Measurements from ENCODE around the gene PSMA3.
A peak's percentile ranks its signal among the peaks of the same experiment; 100 is the strongest.

The PSMA3 gene

DNA sequence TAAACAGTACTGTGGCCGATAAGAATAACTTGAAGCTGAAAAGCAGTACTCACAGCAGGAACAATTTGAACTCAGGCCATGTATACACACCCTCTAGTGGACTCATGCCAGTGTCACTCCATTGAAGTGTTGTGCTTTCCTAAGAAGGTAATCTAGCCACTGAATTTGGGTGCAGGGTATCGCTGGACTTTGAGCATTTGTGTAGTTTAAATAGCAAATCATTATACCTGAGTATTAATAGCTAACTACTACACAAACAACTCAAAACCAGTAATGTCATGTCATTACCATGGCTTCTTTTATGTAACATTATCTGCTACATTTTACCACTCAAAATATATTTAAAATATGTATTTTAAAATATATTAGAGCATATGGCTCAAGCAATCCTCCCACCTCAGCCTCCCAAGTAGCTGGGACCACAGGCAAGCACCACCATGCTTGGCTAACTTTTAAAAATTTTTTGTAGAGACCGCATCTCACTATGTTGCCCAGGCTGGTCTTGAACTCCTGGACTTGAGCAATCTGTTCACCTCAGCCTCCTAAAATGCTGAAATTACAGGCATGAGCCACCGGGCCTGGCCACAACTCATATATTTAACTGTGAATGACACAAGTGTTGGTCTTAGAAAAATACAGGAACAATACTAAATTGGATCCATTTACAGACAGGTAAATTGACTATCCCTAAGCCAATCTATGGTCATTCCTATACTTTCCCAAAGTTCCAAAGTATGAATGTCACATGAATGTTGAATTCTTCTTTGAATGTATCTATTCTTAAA is 28.1 kb downstream of the PSMA3 start:
- DNase-seq: no peak

DNA sequence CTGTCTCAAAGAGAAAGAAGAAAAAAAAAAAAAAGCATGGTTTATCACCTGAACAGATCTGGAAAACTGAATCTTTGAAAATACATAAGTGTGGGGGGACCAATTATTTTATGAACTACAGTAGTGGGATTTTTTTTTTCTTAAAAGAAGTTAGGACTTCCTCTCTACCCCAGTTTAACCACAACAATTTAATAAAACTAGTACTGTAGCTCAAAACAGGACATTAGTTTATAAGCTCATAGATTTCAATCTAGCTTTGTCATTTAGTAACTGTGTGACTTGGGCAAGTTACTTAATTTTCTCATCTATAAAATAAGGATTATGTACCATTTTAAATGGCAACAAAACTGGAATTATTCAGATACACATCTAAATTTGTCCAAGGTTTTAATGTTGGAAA is 30.2 kb downstream of the PSMA3 start:
- no peak for DNase-seq

DNA sequence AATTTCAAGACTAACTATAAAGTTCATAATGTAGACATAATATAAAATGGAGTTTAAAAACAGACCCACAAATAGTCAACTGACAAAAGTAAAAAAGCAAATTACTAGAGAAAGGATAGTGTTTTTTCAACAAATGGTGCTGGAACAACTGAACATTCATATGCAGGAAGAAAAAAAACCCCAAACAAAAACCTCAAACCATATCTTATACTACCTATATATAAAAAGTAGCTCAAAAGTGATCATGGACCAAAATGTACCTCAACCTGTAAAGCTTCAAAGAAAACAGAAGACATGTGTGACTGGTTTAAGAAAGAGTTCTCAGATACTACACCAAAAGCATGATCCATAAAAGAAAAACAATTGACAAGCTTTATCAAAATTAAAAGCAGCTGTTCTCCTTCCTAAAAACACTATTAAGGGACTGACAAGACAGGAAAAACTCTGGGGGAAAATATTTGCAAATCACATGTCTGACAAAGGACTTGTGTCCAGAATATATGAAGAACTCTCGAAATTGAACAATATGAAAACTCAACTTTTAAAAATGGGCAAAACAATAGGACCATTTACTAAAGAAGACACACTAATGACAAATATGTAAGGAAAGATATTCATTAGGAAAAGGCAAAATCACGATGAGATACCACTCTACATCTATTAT is 31.0 kb downstream of the PSMA3 start:
- DNase-seq: peak; percentile 13

DNA sequence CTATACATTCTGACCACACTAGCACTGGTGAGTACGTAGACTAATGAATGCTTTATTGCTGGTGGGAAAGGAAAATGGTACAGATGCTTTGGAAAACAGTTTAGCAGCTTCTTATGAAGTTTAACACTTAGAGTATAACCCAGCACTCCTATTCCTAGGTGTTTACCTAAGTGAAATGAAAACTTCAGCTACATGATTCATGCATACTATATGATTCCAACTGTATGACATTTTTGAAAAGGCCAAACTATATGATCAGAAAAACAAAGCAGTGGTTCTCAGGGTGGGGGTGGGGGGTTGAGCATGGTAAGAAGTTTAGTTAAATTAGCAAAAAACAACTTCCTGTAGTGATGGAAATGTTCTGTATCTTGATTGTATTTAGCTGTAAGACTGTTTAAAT is 31.6 kb downstream of the PSMA3 start:
- DNase-seq: no peak

DNA sequence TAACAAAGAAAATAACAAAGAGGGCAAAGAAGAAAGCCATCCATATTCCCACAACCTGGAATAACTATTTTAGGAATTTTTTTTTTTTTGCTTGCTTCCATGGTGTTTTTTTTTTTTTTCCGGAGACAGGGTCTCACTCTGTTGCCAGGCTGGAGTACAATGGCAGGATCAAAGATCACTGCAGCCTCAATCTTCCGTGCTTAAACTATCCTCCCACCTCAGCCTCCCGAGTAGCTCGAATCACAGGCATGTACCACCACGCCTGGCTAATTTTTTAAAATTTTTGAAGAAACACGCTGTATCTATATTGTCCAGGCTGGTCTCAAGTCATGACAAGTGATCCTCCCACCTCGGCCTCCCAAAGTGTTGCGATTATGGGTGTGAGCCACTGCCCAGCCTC is 33.5 kb downstream of the PSMA3 start:
- no peak for DNase-seq

DNA sequence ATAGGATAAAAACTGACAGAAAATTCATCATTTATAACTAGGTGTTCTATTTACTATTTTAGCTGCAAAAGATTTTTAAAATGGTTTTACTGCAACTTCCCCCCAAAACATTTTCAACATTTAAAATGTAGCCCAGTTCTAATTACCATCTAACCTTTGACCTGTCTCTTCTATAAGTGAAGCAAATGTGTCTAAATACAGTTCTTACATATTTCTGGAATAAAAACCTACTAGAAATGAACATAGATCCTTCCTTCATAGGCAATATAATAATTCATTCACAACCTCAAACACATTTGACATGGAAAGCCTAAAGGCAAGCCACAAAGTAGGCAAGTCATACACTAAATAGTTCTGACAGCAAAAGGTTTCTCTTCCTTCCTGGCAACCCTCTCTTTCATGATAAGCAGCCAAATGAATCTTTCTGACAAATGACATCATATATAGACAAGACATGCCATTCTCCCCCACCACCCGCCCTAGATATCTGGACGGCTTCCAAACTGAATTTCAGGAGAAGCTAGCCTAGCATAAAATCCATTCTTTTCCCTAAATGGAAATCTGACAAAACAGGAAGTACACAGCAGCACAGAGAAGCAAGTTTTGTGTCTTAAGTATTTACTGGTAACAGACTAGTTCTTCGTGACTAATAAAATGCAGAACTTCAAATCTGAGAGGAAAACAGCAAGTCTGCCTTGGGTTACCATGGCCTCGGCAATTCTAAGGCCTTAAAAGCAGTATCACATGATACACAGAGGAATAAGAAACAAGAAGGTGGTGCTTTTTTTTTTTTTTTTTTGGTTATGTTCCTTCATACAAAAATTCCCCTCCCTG is 36.5 kb downstream of the PSMA3 start:
- DNase-seq: peak; percentile 51

DNA sequence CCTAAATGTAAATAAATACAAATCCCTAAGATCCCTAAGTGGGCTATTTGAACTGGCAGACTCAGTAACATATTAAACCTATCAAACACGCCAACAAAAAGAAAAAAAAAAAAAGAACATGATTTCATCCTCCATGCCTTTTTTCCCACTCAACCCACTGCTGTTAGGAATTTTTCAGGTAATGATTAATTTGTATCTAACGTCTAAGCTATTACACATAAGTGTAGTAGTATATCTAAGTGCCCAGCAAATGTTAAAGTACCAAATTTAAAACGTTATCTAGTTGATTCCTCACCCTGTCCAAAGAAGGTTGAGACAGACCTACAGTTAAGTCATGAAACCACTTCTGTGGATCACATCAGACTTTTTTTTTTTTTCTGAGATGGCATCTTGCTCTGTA is 37.3 kb downstream of the PSMA3 start:
- DNase-seq: no peak

DNA sequence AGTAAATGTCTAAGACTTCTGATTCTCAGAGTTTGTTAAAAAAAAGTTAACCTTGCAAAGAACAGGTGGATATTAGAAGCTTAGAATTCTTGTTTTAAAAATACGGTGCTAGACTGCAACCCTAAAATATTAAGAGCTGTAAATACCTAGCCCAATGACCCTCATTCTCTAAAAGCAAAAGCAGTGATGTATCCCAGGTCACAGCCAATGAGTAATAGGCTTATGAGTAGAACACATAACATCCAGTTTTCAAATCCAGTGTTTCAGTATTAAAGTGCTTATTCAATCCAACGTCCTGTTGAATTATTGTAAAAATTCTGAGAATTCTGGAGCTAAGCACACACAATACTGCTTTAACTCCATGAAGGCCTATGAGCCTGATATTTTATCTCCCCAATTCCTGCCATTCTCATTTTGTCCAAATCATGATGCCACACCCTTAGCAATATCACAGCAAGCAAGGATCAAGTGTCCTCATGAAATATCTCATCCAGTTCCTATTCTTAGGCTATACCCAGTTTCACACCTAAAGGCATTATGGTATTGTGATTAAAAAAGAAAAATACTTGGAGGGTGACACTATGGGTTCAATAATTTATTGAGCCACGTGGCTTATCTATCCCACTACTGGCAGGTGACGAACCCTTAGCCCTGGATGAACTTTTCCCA is 38.4 kb downstream of the PSMA3 start:
- no peak for DNase-seq

DNA sequence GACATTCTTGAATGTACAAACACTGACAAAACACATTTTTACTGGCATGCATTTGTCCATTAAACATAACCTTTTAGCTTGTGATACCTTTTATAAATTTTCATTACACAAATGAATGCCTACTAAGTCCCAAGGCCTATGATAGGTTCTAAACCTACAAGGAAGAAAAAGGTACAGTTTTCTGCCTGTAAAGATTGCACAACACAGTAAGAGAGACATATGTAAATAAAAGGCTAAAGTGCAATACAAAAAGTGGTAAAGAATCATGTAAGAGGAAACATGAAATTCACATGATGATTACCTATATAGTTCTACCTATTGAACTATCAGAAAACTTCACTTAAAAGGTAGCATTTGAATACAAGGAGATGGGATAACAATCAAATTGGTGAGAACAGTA is 39.1 kb downstream of the PSMA3 start:
- DNase-seq: no peak

DNA sequence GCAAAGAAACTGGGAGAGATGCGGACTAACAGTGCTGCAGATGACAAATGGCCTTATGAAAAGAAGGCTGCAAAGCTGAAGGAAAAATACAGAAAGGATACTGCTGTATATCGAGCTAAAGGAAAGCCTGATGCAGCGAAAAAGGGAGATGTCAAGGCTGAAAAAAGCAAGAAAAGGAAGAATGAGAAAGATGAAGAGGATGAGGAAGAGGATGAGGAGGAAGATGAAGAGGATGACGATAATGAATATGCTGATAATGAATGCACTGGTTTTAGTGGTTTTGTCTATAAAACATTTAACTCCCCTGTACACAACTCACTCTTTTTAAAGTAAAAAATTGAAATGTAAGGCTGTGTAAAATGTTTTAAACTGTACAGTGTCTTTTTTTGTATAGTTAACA is 40.5 kb downstream of the PSMA3 start:
- no peak for DNase-seq

DNA sequence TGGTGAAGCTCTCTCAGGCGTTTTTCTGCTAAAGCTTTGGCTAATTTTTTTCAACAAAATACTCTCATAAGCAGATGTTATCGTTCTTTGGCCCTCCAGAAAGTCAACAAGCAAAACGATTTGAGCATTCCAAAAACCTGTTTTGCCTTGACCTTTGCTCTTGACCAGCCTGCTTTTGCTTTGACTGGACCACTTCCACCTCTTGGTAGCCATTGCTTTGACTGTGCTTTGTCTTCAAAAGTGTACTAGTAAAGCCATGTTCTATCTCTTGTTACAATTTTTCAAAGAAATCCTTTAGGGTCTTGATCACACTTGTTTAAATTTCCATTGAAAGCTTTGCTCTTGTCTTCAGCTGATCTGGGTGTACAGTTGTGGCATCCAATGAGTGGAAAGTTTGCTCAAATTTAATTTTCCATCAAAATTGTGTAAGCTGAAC is 43.0 kb downstream of the PSMA3 start:
- DNase-seq: no peak

DNA sequence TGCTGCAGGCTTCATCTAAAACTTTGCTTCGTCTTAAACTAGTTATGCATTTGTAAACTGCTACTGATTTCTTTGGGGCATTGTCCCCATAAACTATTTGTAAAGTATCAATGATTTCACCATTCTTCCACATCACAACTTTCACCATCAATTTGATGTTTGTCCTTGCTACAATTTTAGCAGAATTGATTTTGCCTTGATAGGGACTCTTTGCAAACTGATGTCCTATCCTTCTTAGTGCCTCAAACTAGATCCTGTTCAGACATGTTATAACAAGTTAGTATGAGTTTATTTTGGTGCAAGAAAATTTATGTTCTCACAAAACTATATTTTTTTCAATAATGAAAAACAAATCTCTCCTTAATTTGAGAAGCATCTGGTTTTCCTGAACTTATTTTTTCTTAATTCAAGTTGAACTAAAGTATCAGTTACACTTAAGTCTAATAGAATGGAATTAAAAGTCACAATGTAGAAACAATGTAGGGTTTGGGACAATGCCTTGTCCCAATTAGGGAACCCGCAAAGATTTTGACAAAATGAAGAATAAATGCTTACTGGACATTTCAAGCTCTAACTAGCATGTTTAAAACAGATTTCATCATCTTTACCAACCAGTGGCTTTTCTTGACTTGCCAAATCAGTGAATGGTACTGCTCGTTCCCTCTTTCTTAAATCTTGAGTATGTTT is 43.6 kb downstream of the PSMA3 start:
- DNase-seq: no peak

DNA sequence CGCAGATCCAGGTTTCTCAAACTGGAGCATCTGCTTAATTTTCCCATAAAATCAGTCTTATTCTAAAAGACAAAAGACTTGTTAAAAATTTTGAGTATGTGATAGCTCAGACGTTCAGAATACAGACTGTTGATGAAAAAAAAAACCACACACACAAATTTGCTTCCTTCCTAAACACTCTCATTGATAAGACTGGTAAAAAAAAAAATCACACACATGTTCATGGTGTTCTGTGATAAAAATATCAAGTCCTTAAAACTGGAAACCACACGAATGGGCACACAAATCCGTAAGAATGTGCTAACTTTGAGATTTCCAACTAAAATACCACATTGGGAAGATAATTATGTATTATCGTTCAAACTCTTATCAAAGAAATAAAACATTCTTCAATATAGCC is 47.0 kb downstream of the PSMA3 start:
- no peak for DNase-seq

DNA sequence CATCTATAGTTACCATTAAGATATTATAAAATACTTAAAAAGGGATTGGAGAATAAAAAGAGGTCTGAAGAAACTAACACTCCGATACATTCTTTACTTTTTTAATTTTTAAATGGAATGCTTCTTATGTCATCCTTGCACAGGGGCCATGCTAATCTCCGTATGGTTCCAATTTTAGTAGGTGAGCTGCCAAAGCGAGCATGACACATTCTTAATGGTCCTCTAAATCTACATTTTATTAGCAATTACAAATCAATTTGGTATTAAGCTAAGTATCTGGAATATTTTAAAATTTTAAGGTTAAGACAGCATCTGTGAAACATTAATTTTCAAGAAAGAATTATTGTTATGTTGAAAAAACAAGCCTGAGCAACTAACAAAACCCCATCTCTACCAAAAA is 47.5 kb downstream of the PSMA3 start:
- no peak for DNase-seq

DNA sequence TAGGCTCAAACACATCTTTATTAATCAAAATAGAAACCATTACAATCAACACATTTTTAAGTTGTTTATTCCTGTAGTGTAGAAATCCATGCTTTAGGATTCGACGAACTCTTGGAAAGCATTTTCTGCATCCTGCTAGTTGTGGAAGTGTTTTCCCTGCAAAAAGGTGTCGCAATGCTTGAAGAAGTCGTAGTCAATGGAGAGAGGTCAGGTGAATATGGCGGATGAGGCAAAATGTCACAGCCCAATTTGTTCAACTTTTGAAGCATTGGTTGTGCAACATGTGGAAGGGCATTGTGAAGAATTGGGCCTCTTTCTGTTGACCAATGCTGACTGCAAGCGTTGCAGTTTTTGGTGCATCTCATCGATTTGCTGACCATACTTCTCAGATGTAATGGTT is 49.6 kb downstream of the PSMA3 start:
- no peak for DNase-seq

DNA sequence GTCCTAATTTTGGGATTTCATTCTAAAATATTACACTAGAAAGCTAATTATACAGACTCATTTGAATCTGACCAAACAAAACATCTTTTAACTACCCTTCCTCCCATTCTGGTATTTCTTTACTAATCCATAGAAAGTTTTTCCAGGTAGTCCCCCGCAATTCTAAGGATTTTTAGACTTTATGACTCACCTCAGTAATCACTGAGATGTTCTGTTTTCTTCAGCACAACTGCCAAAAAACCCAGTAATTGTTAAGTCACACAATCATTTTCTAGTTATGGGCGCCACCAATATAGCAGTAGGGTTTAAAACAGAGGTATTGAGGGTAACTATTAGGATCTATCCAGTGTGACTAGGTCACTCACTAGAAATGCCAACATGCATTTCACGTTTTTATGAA is 52.1 kb downstream of the PSMA3 start:
- DNase-seq: peak; percentile 10

DNA sequence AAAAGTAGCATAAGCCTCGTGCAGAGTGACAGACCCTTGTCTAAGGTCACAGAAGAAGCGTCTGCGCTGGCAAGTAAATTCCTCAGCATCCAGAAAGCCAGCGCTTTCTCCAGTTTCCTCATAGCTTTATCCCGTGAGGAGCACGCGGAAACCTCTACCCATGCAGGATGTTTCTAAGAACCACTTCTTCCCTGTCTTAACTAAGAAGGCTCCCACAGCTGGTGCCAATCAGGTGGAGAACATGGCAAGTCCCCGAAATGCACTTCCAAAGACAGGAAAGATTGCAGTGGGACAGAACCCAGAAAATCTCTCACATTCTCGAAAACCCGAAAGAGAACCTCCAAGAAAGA is 52.7 kb downstream of the PSMA3 start:
- DNase-seq: no peak

DNA sequence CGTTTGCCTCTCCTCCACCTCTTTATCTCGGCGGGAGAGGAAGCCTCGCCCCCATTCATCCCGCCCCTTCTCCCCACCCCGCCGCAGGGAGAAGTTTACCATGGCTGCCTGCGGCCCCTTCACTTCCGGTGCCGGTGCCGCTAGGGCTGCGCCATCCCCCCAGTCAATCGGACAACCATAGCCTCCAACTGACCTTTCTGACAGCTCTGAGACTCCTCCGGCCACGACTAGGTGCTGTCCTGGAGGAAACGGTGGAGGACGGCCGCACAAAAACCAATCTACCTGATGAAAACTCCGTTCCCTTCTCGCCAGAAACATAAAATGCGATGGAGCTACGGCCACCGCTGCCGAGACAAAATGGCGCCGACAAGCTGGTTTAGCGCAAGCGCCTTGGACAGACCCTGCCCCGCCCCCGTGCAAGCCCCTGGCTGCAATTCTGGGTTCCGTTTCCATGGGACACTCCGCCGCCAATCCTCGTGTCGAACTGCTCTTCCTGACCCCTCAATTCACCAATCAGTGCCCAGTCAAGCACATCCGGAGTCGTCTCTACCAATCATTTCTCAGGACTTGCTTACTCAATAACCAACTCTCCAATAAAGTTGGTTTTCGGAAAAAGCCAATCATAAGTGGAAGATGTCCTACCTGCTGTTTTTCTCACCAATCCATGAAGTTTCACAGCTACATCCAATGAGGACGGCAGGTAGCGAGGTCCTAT is 53.3 kb downstream of the PSMA3 start:
- DNase-seq: peak; percentile 99

DNA sequence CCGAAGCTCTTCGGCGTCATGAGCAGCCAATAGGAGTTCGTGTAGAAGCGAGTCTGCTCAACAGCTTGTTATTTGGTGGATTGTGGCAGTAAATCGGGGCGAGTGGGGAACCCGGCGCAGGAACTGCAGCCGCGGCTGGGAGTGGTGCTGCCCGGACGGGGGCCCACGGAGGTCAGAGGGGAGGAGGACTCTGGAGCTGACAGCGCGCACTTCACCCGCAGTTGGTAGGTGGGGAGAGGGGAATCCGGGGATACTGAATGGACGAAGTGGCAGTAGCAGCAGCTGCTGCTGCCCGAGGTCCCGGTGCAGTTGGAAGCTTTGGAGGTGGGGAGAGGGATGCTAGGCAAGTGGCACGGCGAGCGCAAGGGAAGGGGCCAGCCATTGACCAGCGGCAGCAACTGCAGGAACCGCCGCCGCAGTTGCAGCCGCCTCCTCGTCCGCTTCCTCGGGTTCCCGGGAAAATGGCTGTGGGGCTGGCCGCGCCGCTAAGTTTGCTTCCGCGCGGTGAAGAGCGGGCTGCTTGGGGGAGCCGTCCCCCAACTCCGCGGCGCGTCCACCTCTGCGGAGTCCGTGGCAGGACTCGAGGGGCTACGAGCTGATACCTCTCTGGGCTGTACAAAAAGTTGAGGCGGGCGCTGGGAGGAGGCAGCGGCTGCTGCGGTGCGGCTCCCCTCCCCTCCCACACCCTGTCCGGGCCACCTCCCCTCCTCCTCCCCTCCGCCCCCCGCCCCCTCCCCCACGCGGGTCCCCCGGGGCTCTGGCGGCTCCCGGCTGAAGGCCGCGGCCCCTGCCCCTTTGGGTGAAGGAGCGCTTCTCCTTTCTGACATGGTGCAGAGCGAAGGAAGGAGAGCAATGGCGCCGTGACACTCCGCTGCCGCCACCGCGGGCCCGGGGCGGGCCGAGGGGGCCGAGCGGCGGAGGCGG is 54.1 kb downstream of the PSMA3 start, which contains the start of gene ARID4A:
TSS of gene ARID4A (plus strand) at position 79 of the 924 bp plus-strand sequence. CDS start 1,300 bp downstream, outside the sequence.
- DNase-seq: peak; percentile 43
